HepG2 (cell line): Measurements from ENCODE around the gene DFFA. TPM values are rescaled to one million over a fixed set of nuclear protein-coding genes. Genes with fewer than 3 reads are reported as not detected.
A peak's percentile ranks its signal among the peaks of the same experiment; 100 is the strongest.

Experiments
- HNF1B ChIP-seq: sonication (generic); formaldehyde crosslinking; IDR thresholded peaks from 2 replicates; pipeline ENCODE4 v1.5.1; 2020; ENCODE audit warnings: mild to moderate bottlenecking, moderate library complexity, missing genetic modification reagents
- KLF6 ChIP-seq: IDR thresholded peaks from 2 replicates; pipeline ENCODE4 v1.8.0; 2016; ENCODE audit warnings: missing biosample characterization, missing genetic modification reagents
- KLF9 ChIP-seq: IDR thresholded peaks from 2 replicates; pipeline ENCODE4 v1.6.1; 2016; ENCODE audit warnings: low read depth
- MYC ChIP-seq: sonication (generic); formaldehyde crosslinking; IDR thresholded peaks from 2 replicates; pipeline ENCODE4 v1.9.0; 2021; ENCODE audit warnings: missing genetic modification reagents, borderline replicate concordance
- NRL ChIP-seq: sonication (generic); formaldehyde crosslinking; IDR thresholded peaks from 2 replicates; pipeline ENCODE4 v1.5.0; 2020; ENCODE audit warnings: missing genetic modification reagents, mild to moderate bottlenecking, moderate library complexity, borderline replicate concordance
- PATZ1 ChIP-seq: sonication (generic); formaldehyde crosslinking; IDR thresholded peaks from 2 replicates; pipeline ENCODE4 v1.4.0; 2020; ENCODE audit warnings: missing genetic modification reagents
- PHF5A ChIP-seq: IDR thresholded peaks from one replicate; pipeline ENCODE4 v1.6.1; 2018; ENCODE audit warnings: low read depth, missing genetic modification reagents; ENCODE audit not compliant: unreplicated experiment
- PITX1 ChIP-seq: sonication (generic); formaldehyde crosslinking; IDR thresholded peaks from 2 replicates; pipeline ENCODE4 v1.5.1; 2020; ENCODE audit warnings: mild to moderate bottlenecking, missing genetic modification reagents
- POGZ ChIP-seq: sonication (generic); formaldehyde crosslinking; IDR thresholded peaks from 2 replicates; pipeline ENCODE4 v1.4.0; 2020; ENCODE audit warnings: mild to moderate bottlenecking, missing genetic modification reagents
- PPARG ChIP-seq: conservative IDR thresholded peaks from 2 replicates; pipeline ENCODE4 v1.6.1; 2016; ENCODE audit warnings: missing biosample characterization, missing genetic modification reagents
- TAF1 ChIP-seq: sonication (generic); formaldehyde crosslinking; IDR thresholded peaks from 2 replicates; pipeline ENCODE4 v1.4.0; 2020; ENCODE audit warnings: missing genetic modification reagents
- ZBTB25 ChIP-seq: IDR thresholded peaks from 2 replicates; pipeline ENCODE4 v1.6.1; 2018; ENCODE audit warnings: missing genetic modification reagents
- ZKSCAN8 ChIP-seq: IDR thresholded peaks from 2 replicates; pipeline ENCODE4 v1.6.1; 2016; ENCODE audit warnings: borderline replicate concordance, missing genetic modification reagents, missing compliant biosample characterization
- ZNF280B ChIP-seq: sonication (generic); formaldehyde crosslinking; IDR thresholded peaks from 2 replicates; pipeline ENCODE4 v1.5.0; 2020; ENCODE audit warnings: missing genetic modification reagents, mild to moderate bottlenecking, borderline replicate concordance
- ZNF569 ChIP-seq: sonication (generic); formaldehyde crosslinking; IDR thresholded peaks from 2 replicates; pipeline ENCODE4 v1.5.0; 2020; ENCODE audit warnings: mild to moderate bottlenecking, missing genetic modification reagents, moderate library complexity, borderline replicate concordance
- ZNF605 ChIP-seq: sonication (generic); formaldehyde crosslinking; IDR thresholded peaks from 2 replicates; pipeline ENCODE4 v1.8.0; 2022; ENCODE audit warnings: mild to moderate bottlenecking, missing genetic modification reagents
- polyA plus RNA-seq, 8 experiments: library from polyadenylated mRNA; depleted of rRNA in 3 of 8; stranded (reverse) in 7 of 8; unstranded in 1 of 8; fragments of >200 nt; fragmentation: Illumina TruSeq in 4 of 8; extraction: Trizol in 4 of 8; gene quantifications; 2 replicates each; pipeline versions ENCODE4 v1.2.1 to v1.2.3, GENCODE V29; 2011 to 2016; ENCODE audit warnings: low read depth in 4 of 8, missing spikeins in 1 of 8, mixed read lengths in 1 of 8; ENCODE audit not compliant: insufficient read depth in 1 of 8
- total RNA-seq, 5 experiments: library from RNA; depleted of rRNA; stranded (reverse); fragments of >200 nt; fragmentation: Illumina TruSeq; extraction: Trizol; gene quantifications; 2 replicates each; pipeline ENCODE4 v1.2.3, GENCODE V29; 2016; ENCODE audit warnings: low read depth in 1 of 5

The DFFA gene
- total and polyA plus RNA-seq, 2 of the 13 experiments (the other 11 are each of a cell fraction or from before 2014, with no cell fraction given) = 16.5 to 33.9 TPM

- TF ChIP-seq ZNF569 (CRISPR knock-in tag) = no peak
- peak; percentile 61; the same call in 1 of the 2 replicates for TF ChIP-seq ZKSCAN8 (CRISPR knock-in tag)
- peak; percentile 64 for TF ChIP-seq PPARG (CRISPR knock-in tag)
- 0 out of 2 replicates have a peak, but pooled peaks have one; percentile 58 for TF ChIP-seq KLF9 (CRISPR knock-in tag)
- peak; percentile 41; the same call in 1 of the 2 replicates for TF ChIP-seq ZNF605 (CRISPR knock-in tag)
- TF ChIP-seq ZBTB25 (CRISPR knock-in tag) = no peak; the same call in 1 of the 2 replicates
- peak; percentile 57; the same call in 1 of the 2 replicates for TF ChIP-seq ZNF280B (CRISPR knock-in tag)
- TF ChIP-seq PITX1 (CRISPR knock-in tag) = peak; percentile 20; the same call in 1 of the 2 replicates
- peak; percentile 60; the same call in 1 of the 2 replicates for TF ChIP-seq NRL
- TF ChIP-seq TAF1 (CRISPR knock-in tag) = peak; percentile 76
- TF ChIP-seq HNF1B (CRISPR knock-in tag) = peak; percentile 96
- peak; percentile 92 for TF ChIP-seq MYC (CRISPR knock-in tag)
- TF ChIP-seq PHF5A (CRISPR knock-in tag) = no peak
- TF ChIP-seq PATZ1 = peak; percentile 74
- TF ChIP-seq POGZ = peak; percentile 60; the same call in 1 of the 2 replicates
- peak; percentile 82; the same call in 1 of the 2 replicates for TF ChIP-seq KLF6 (CRISPR knock-in tag)
These were observed at the start of gene DFFA (continued) for GRCh38 chr1:10472220-10473144.
